Neutrophil (primary cell): Measurements from ENCODE around the gene MAST4.

Source experiments
- H3K27ac ChIP-seq: fragments of 200-600 bp; sonication (generic); 2 replicates; pipeline ENCODE4 v1.5.1; 2016; ENCODE audit warnings: mild to moderate bottlenecking, moderate library complexity
- H3K27me3 ChIP-seq: fragments of 200-600 bp; sonication (generic); 2 replicates; pipeline ENCODE4 v1.6.0; 2016; ENCODE audit warnings: mild to moderate bottlenecking
- H3K36me3 ChIP-seq: fragments of 200-600 bp; sonication (generic); 2 replicates; pipeline ENCODE4 v1.5.1; 2017
- H3K4me1 ChIP-seq, 2 experiments: fragments of 200-600 bp in 1 of 2; sonication (generic) in 1 of 2; 1 replicate in 1 of 2; 2 replicates in 1 of 2; pipeline versions ENCODE4 v1.5.1 to v1.6.1; 2013 to 2016; ENCODE audit warnings: low read depth in 1 of 2, low read length in 1 of 2, mild to moderate bottlenecking in 1 of 2, moderate library complexity in 1 of 2; ENCODE audit not compliant: control insufficient read depth in 1 of 2, insufficient read depth in 1 of 2
- H3K4me3 ChIP-seq, 2 experiments: fragments of 200-600 bp in 1 of 2; sonication (generic) in 1 of 2; 1 replicate in 1 of 2; 2 replicates in 1 of 2; pipeline ENCODE4 v1.5.1; 2013 to 2016; ENCODE audit warnings: low read depth in 1 of 2, low read length in 1 of 2, mild to moderate bottlenecking in 1 of 2, moderate library complexity in 1 of 2
- H3K9me3 ChIP-seq: fragments of 200-600 bp; sonication (generic); 2 replicates; pipeline ENCODE4 v1.5.1; 2016
- CTCF ChIP-seq: fragments of 200-600 bp; sonication (generic); IDR thresholded peaks from 2 replicates; pipeline ENCODE4 v1.5.1; 2016; ENCODE audit warnings: antibody characterized with exemption

MAST4 gene

GRCh38 chr5:66985417-66985816 is 389.2 kb downstream of the MAST4 start:
- no peaks in the 10 kb centered on the region for H3K9me3 ChIP-seq
- H3K27me3 ChIP-seq: no peaks in the 10 kb centered on the region
- H3K4me1 ChIP-seq: no peaks in the 10 kb centered on the region
- TF ChIP-seq CTCF: no peak
- no peak overlapping the region for H3K27ac ChIP-seq
- no peak overlapping the region for H3K4me3 ChIP-seq
- no peaks in the 10 kb centered on the region for H3K36me3 ChIP-seq

- no peaks in the 10 kb centered on the region for H3K36me3 ChIP-seq
- H3K4me1 ChIP-seq: no peaks in the 10 kb centered on the region
- H3K27me3 ChIP-seq: no peaks in the 10 kb centered on the region
- H3K4me3 ChIP-seq: no peak overlapping the region
- no peak for TF ChIP-seq CTCF
- H3K9me3 ChIP-seq: no peaks in the 10 kb centered on the region
- no peak overlapping the region for H3K27ac ChIP-seq
Measured at GRCh38 chr5:66986009-66986408, 389.8 kb downstream of the MAST4 start.

GRCh38 chr5:66986534-66986933 is 390.3 kb downstream of the MAST4 start:
- H3K27me3 ChIP-seq: no peaks in the 10 kb centered on the region
- H3K27ac ChIP-seq: no peak overlapping the region
- no peak overlapping the region for H3K4me3 ChIP-seq
- H3K36me3 ChIP-seq: no peaks in the 10 kb centered on the region
- no peaks in the 10 kb centered on the region for H3K9me3 ChIP-seq
- TF ChIP-seq CTCF: no peak
- H3K4me1 ChIP-seq: no peaks in the 10 kb centered on the region

GRCh38 chr5:66987126-66987525 is 390.9 kb downstream of the MAST4 start:
- Histone ChIP-seq H3K36me3 (no peaks in the 10 kb centered on the region), H3K27me3 (no peaks in the 10 kb centered on the region), H3K9me3 (no peaks in the 10 kb centered on the region), H3K4me1 (peaks cover 0 to 2% of the 10 kb centered on the region in 2 experiments), H3K4me3 (no peak overlapping the region), H3K27ac (no peak overlapping the region)
- TF ChIP-seq CTCF: no peak

GRCh38 chr5:66987540-66987939 is 391.3 kb downstream of the MAST4 start:
- no peaks in the 10 kb centered on the region for H3K27me3 ChIP-seq
- TF ChIP-seq CTCF: no peak
- no peak overlapping the region for H3K4me3 ChIP-seq
- H3K4me1 ChIP-seq: peaks cover 0 to 6% of the 10 kb centered on the region in 2 experiments
- H3K9me3 ChIP-seq: no peaks in the 10 kb centered on the region
- H3K27ac ChIP-seq: no peak overlapping the region
- H3K36me3 ChIP-seq: no peaks in the 10 kb centered on the region
